IMR-90 (cell line): ENCODE measurements around the gene SYCE3. TPM values are rescaled to one million over a fixed set of nuclear protein-coding genes. Genes with fewer than 3 reads are reported as not detected.

Experiments used
- ATAC-seq: fragments of 200-7000 bp; cut with Tn5 transposase; 2 replicates; pipeline ENCODE4 v1.9.1; 2020; ENCODE audit warnings: low read depth, mild to moderate bottlenecking, moderate library complexity
- BruUV-seq: library from RNA; stranded (reverse); fragments of 400-500 nt; replicated peaks from 2 replicates; lab custom pipeline; 2021; lab: Mats Ljungman, UMichigan
- CTCF ChIA-PET: fragments of 300-600 bp; formaldehyde crosslinking; extraction: SDS; loops from one replicate; lab custom pipeline; 2021; ENCODE audit warnings: antibody characterized with exemption; lab: Yijun Ruan, JAX
- POLR2A ChIA-PET: fragments of 300-600 bp; sonication (Branson Sonifier 250); formaldehyde crosslinking; loops from one replicate; lab custom pipeline; 2022; ENCODE audit warnings: antibody characterized with exemption; ENCODE audit not compliant: unreplicated experiment; lab: Charles Lee
- DNase-seq: peaks from one replicate; pipeline ENCODE4 v3.0.0; 2013
- H2AFZ ChIP-seq: replicated peaks from 2 replicates; pipeline ENCODE3; 2013; ENCODE audit warnings: low read length, mild to moderate bottlenecking; ENCODE audit not compliant: poor library complexity
- H2AK5ac ChIP-seq: 2 replicates; pipeline ENCODE4 v1.6.1; 2013; ENCODE audit warnings: low read depth, low read length, inconsistent platforms
- H2AK9ac ChIP-seq: replicated peaks from 2 replicates; pipeline ENCODE3; 2013; ENCODE audit warnings: mild to moderate bottlenecking, low read depth, low read length, moderate library complexity; ENCODE audit not compliant: poor library complexity
- H2BK120ac ChIP-seq: 2 replicates; pipeline ENCODE4 v1.6.1; 2013; ENCODE audit warnings: low read depth, low read length, inconsistent platforms
- H2BK15ac ChIP-seq: 3 replicates; pipeline ENCODE4 v1.6.1; 2013; ENCODE audit warnings: low read depth, low read length, inconsistent platforms
- H2BK20ac ChIP-seq: 2 replicates; pipeline ENCODE4 v1.6.1; 2013; ENCODE audit warnings: low read depth, mild to moderate bottlenecking, inconsistent platforms, low read length, moderate library complexity
- H2BK5ac ChIP-seq: 2 replicates; pipeline ENCODE4 v1.6.1; 2013; ENCODE audit warnings: mild to moderate bottlenecking, low read depth, low read length, inconsistent platforms; ENCODE audit not compliant: poor library complexity, severe bottlenecking
- H3K14ac ChIP-seq: replicated peaks from 2 replicates; pipeline ENCODE4 v1.6.1; 2013; ENCODE audit warnings: low read depth, low read length, inconsistent platforms
- H3K18ac ChIP-seq: 2 replicates; pipeline ENCODE4 v1.6.1; 2013; ENCODE audit warnings: low read depth, low read length, control low read depth
- H3K23ac ChIP-seq: 2 replicates; pipeline ENCODE4 v1.6.1; 2013; ENCODE audit warnings: low read depth, low read length, inconsistent platforms
- H3K27ac ChIP-seq: 2 replicates; pipeline ENCODE4 v1.5.1; 2013; ENCODE audit warnings: mild to moderate bottlenecking, control low read depth, low read length; ENCODE audit not compliant: insufficient read depth
- H3K27me3 ChIP-seq: 2 replicates; pipeline ENCODE4 v1.6.1; 2013; ENCODE audit warnings: low read length; ENCODE audit not compliant: control insufficient read depth, insufficient read depth
- H3K36me3 ChIP-seq: 2 replicates; pipeline ENCODE4 v1.6.1; 2013; ENCODE audit warnings: low read length, mixed read lengths; ENCODE audit not compliant: control insufficient read depth, insufficient read depth
- H3K4ac ChIP-seq: 2 replicates; pipeline ENCODE4 v1.6.1; 2013; ENCODE audit warnings: low read depth, low read length, inconsistent platforms
- H3K4me1 ChIP-seq: 2 replicates; pipeline ENCODE4 v1.6.1; 2013; ENCODE audit warnings: low read length, mixed read lengths; ENCODE audit not compliant: control insufficient read depth, insufficient read depth
- H3K4me2 ChIP-seq: 2 replicates; pipeline ENCODE4 v1.6.1; 2013; ENCODE audit warnings: low read depth, mild to moderate bottlenecking, control low read depth, low read length, moderate library complexity
- H3K4me3 ChIP-seq: 2 replicates; pipeline ENCODE4 v1.5.1; 2013; ENCODE audit warnings: low read depth, mild to moderate bottlenecking, control low read depth, low read length, moderate library complexity; ENCODE audit not compliant: insufficient read depth
- H3K56ac ChIP-seq: 2 replicates; pipeline ENCODE4 v1.6.1; 2013; ENCODE audit warnings: low read length, inconsistent platforms; ENCODE audit not compliant: insufficient read depth; ENCODE audit errors: extremely low read depth
- H3K79me1 ChIP-seq, 2 experiments: 2 replicates each; pipeline ENCODE4 v1.6.1; 2013; ENCODE audit warnings: low read length in 2 of 2, inconsistent platforms in 1 of 2, low read depth in 1 of 2
- H3K9ac ChIP-seq: 2 replicates; pipeline ENCODE4 v1.6.1; 2013; ENCODE audit warnings: low read depth, low read length, control low read depth
- H3K9me1 ChIP-seq: 2 replicates; pipeline ENCODE4 v1.6.1; 2013; ENCODE audit warnings: low read length, inconsistent platforms; ENCODE audit not compliant: insufficient read depth
- H3K9me3 ChIP-seq: 2 replicates; pipeline ENCODE4 v1.6.1; 2013; ENCODE audit warnings: low read length; ENCODE audit not compliant: control insufficient read depth, insufficient read depth
- H4K20me1 ChIP-seq: 2 replicates; pipeline ENCODE4 v1.6.1; 2013; ENCODE audit warnings: low read length, inconsistent platforms; ENCODE audit not compliant: insufficient read depth
- H4K5ac ChIP-seq: 2 replicates; pipeline ENCODE4 v1.6.1; 2013; ENCODE audit warnings: mild to moderate bottlenecking, low read depth, low read length, control low read depth
- H4K8ac ChIP-seq, 2 experiments: 2 replicates each; pipeline ENCODE4 v1.6.1; 2013; ENCODE audit warnings: low read depth in 2 of 2, low read length in 2 of 2, control low read depth in 1 of 2, inconsistent platforms in 1 of 2
- H4K91ac ChIP-seq: 2 replicates; pipeline ENCODE4 v1.6.1; 2013; ENCODE audit warnings: low read depth, low read length, inconsistent platforms; ENCODE audit not compliant: insufficient read depth
- CHD1 ChIP-seq: IDR thresholded peaks from 2 replicates; pipeline ENCODE4 v1.6.1; 2012; ENCODE audit warnings: low read depth, low read length, improper control_type of control experiment
- CTCF ChIP-seq: conservative IDR thresholded peaks from 2 replicates; pipeline ENCODE4 v1.5.1; 2012; ENCODE audit warnings: mild to moderate bottlenecking, low read depth, low read length, improper control_type of control experiment
- RAD21 ChIP-seq: IDR thresholded peaks from 2 replicates; pipeline ENCODE4 v1.6.1; 2012; ENCODE audit warnings: low read length, improper control_type of control experiment
- WGBS, 2 experiments: methylation state at CpG; one replicate each; pipeline versions ENCODE4 v1.1.5 to v1.1.7; 2013; ENCODE audit warnings: missing lambda C conversion rate in 2 of 2; ENCODE audit not compliant: insufficient read length in 1 of 2; ENCODE audit errors: extremely low coverage in 2 of 2; 5-methylcytosine and 5-hydroxymethylcytosine counted together
- dilution Hi-C: fragments of 300-500 bp; cut with HindIII; formaldehyde crosslinking; loops from one replicate; pipeline ENCODE4 v1.14.3; 2018; ENCODE audit warnings: low sequenced_read_pairs; ENCODE audit not compliant: unreplicated experiment
- in situ Hi-C: fragments of 300-500 bp; cut with MboI; formaldehyde crosslinking; loops from 3 replicates; pipeline ENCODE4 v1.14.3; 2019; ENCODE audit warnings: low sequenced_read_pairs, inconsistent platforms, mixed read lengths
- intact Hi-C: fragments of 100-400 bp; cut with micrococcal nuclease; formaldehyde crosslinking; loops from 2 replicates; pipeline ENCODE4 v1.10.0; 2022
- polyA plus RNA-seq, 3 experiments: library from polyadenylated mRNA; depleted of rRNA; stranded (reverse); fragments of >200 nt; gene quantifications; 2 replicates each; pipeline ENCODE4 v1.2.3, GENCODE V29; 2012; ENCODE audit warnings: low replicate concordance in 1 of 3
- total RNA-seq: library from RNA; depleted of rRNA; stranded (reverse); fragments of >200 nt; gene quantifications from 2 replicates; pipeline ENCODE4 v1.2.3, GENCODE V29; 2012
- TF ChIP-seq, protein P1 (sequence below): fragments of 150-350 bp; IDR thresholded peaks from 2 replicates; pipeline ENCODE4 v1.6.1; 2017; ENCODE audit warnings: mild to moderate bottlenecking, antibody characterized with exemption, low read length, low read depth

Gene SYCE3
- total and polyA plus RNA-seq, 2 of the 4 experiments (the other 2 are of a cell fraction): not detected

- Histone ChIP-seq H3K23ac (peak overlapping the region; percentile 31), H3K27me3 (peaks cover 43% of the 10 kb centered on the region), H4K8ac (peak overlapping the region in 1 of 2 experiments; percentile 56; a peak in 1 of 4 replicates), H3K79me1 (no peaks in the 10 kb centered on the region), H4K20me1 (no peaks in the 10 kb centered on the region), H3K18ac (no peak overlapping the region), H3K4me1 (peaks cover 5% of the 10 kb centered on the region), H2BK15ac (peak overlapping the region; percentile 47; the same call in 1 of the 3 replicates), H3K9me1 (0 out of 2 replicates have a peak, but pooled peaks cover 2% of the 10 kb centered on the region), H3K4me2 (peak overlapping the region; percentile 61), H3K56ac (no peak overlapping the region), H3K9ac (no peak overlapping the region), H2AK5ac (peak overlapping the region; percentile 58), H3K4ac (no peak overlapping the region), H2AK9ac (peak overlapping the region; percentile 23), H3K36me3 (no peaks in the 10 kb centered on the region), H3K27ac (no peak overlapping the region), H4K91ac (peak overlapping the region; percentile 25), H2AFZ (peak overlapping the region; percentile 74), H2BK120ac (peak overlapping the region; percentile 45; the same call in 1 of the 2 replicates), H4K5ac (no peak overlapping the region; the same call in 1 of the 2 replicates), H3K14ac (no peak overlapping the region), H3K4me3 (0 out of 2 replicates have a peak overlapping the region, but pooled peaks have one; percentile 5), H2BK5ac (no peak overlapping the region), H3K9me3 (no peaks in the 10 kb centered on the region), H2BK20ac (0 out of 2 replicates have a peak overlapping the region, but pooled peaks have one; percentile 0)
- TF ChIP-seq CTCF (peak; percentile 61), RAD21 (peak; percentile 45), CHD1 (no peak)
- TF ChIP-seq, protein P1, sequence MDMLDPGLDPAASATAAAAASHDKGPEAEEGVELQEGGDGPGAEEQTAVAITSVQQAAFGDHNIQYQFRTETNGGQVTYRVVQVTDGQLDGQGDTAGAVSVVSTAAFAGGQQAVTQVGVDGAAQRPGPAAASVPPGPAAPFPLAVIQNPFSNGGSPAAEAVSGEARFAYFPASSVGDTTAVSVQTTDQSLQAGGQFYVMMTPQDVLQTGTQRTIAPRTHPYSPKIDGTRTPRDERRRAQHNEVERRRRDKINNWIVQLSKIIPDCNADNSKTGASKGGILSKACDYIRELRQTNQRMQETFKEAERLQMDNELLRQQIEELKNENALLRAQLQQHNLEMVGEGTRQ: no peak
- CTCF ChIA-PET: no interaction called here
- peak; percentile 49 for DNase-seq
- peak; percentile 52; the same call in 1 of the 2 replicates for ATAC-seq
- intact Hi-C loops (no loop called here), in situ Hi-C loops (no loop called here), dilution Hi-C loops (no loop called here)
- POLR2A ChIA-PET: no interaction called here
- no TSS peak for BruUV-seq
- 9% methylated on average over 33 of the region's 52 CpGs; no CpG with 5 or more reads in 1 of the 2 experiments for WGBS, 2 experiments
Observed at GRCh38 chr22:50544078-50544745, 18.5 kb downstream of the SYCE3 start.
